NCI-H1694 treated with DMSO at 0.1 percent for 48 hours (cell line): ENCODE results near the gene SEH1L.
"Not testable (repeated sequence)": the region's sequence is repeated elsewhere in the genome, so short reads cannot be mapped to it uniquely, and the experiment has no call there.

ENCODE experiments used
- DNase-seq: peaks from one replicate; lab custom pipeline; 2025; lab: John Stamatoyannopoulos, UW

Gene SEH1L

GRCh38 chr18:12943215-12943614, 4.6 kb upstream of the SEH1L start:
- no peak for DNase-seq

DNA sequence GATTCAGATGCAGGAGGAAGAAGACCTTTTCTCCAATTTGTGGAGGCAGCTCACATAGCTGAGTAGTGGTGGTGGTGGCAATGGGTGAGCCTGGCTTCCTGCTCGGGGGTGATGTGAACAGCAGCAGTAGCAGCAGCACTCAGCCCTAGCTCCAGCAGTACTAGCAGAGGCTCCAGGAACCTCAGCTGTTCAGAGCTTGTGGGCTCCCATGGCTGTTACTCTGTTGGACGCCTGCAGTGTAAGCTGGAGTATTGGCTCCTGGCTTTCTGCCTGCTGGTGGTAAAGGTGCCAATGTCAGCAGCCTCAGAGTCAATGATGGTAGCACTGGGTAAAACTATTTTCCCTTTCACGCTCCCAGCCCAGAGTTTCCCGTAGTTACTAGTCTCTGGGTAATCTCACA, 3.1 kb upstream of the SEH1L start:
- no peak for DNase-seq

DNA sequence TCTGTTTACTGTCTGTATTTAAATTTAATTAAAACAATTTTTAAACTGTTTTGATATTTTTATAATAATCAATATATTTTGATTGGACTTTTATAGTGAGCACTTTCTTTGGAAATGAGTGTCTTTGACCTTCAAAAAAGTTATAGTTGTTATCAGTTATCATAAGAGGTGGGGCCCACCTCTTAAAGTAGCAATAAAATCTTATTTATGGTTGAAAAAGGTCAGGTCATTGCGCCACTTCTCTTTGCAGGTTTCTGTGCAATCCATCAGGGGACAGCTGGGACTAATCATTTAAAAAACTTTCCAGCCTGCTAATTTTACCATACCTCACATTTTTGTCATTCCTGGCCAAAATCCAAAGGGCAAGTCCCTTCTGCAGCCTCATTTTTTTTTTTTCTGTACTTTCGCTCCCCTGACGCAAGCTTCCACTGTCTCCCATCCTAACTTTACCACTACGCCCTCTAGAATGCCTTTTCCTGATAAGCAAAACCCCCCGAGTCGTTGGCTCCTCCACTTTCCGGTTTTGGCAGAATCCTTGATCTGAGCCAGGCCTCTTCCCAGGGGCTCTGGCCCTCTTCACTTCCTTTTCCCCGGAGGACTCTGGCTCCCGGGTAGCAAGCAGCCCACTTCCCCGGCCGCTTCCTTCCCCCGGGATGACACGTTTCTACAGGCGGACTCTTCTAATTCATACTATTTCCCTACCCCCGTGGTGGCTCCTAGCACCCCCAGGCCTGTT, 1.1 kb upstream of the SEH1L start:
- DNase-seq, result no peak

DNA sequence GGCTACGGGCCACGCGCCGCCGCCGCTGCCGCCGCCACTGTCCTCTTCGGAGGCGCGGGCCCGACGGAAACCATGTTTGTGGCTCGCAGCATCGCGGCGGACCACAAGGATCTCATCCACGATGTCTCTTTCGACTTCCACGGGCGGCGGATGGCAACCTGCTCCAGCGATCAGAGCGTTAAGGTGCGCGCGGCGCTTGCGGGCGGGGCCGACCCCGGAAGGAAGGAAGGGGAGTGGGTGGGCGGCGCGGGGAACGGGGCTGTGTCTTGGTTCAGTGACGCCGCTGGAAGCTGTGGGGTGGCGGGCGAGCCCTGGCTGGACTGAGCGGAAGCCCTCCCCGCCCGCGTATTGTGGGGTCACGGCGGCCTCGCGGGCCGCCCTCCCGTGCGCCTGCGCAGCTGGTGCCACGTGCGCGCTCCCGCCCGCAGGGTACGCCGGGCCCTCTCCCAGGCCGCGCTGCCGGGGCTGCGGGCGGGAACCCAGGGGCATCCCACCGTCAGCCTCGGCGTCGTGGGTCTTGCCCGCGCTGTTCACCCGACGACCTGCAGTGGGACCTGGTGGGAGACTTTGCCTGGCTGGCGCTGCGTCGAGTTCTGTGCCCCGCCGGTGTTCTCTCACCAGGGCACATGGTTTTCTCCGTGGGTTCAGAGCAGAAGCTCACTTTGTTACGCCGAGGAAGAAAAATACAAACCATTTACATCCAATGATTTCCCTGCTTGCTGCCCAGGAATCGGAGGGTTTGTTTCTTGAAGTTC, 416 bp downstream of the SEH1L start:
- peak; percentile 78 for DNase-seq

DNA sequence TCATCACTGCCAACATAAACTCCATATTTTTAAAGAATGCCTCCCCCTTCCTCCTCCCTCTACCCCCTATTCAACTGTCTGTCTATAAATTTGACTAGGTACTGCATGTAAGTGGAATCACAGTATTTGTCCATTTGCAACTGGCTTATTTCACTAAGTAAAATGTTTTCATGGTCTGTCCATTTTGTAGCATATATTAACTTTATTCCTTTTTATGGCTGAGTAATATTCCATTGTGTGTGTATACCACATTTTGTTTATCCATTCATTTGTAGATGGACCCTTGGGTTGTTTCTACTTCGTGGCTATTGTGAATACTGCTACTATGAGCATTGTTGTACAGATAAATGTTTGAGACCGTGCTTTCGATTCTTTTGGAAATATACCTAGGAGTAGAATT, 10.7 kb downstream of the SEH1L start:
- DNase-seq, result no peak

GRCh38 chr18:12960395-12960794, 12.6 kb downstream of the SEH1L start:
- DNase-seq, result no peak

DNA sequence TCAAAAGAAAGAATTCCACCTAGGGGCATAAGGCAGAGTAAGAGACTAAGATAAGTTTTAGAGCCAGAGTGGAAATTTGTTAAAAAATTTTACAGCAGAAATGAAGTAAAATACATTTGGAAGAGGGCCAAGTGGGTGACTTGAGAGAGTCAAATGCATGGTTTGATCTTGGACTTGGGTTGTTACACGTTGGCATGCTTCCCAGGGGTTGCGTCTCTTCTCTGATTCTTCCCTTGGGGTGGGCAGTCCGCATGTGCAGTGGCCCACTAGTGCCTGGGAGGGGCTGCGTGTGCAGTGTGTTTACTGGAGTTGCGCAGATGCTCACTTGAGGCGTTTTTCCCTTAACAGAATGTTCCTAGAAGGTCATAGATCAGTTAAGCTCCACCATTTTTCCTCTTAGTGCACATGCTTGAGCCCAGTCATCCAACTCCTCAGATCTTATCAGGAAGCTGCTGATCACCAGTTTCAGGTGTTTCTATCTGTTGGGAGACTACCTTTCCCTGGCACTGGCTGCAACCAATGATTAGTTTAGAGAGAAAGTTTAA, 13.1 kb downstream of the SEH1L start:
- no peak for DNase-seq

DNA sequence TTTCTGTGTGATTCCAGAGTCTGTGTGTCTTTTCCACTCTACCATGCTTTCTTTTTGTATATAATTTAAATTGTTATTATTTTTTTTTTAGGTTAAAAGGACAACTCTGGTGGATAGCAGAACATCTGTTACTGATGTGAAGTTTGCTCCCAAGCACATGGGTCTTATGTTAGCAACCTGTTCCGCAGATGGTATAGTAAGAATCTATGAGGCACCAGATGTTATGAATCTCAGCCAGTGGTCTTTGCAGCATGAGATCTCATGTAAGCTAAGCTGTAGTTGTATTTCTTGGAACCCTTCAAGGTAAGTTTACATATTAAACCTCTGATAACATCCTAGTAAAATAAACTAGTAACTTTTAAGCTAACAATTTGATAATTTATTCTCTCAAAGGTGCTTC, 15.3 kb downstream of the SEH1L start:
- no peak for DNase-seq

GRCh38 chr18:12968115-12968514, 20.3 kb downstream of the SEH1L start:
- no peak for DNase-seq

DNA sequence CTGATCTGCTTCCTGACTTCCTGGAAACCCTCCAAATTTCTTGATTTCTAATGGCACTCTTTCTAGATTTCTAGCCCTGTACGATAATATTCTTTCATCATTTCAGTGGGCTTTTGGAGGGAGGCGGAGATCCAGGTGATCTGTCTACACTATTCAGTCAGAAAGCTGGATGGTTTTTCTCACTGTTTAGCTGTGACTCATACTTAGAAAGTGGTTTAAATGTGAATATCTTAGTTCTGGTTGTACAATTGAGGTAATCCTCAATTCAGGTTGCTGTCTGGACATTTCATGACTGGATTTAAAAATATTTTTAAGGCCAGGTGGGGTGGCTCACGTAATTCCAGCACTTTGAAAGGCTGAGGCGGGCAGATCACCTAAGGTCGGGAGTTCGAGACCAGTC, 20.8 kb downstream of the SEH1L start:
- no peak for DNase-seq

- no peak for DNase-seq
These were observed 25.9 kb downstream of the SEH1L start for GRCh38 chr18:12973562-12974213.

GRCh38 chr18:12975488-12975887, 27.7 kb downstream of the SEH1L start:
- no peak for DNase-seq

GRCh38 chr18:12976305-12976704, 28.5 kb downstream of the SEH1L start:
- no peak for DNase-seq

DNA sequence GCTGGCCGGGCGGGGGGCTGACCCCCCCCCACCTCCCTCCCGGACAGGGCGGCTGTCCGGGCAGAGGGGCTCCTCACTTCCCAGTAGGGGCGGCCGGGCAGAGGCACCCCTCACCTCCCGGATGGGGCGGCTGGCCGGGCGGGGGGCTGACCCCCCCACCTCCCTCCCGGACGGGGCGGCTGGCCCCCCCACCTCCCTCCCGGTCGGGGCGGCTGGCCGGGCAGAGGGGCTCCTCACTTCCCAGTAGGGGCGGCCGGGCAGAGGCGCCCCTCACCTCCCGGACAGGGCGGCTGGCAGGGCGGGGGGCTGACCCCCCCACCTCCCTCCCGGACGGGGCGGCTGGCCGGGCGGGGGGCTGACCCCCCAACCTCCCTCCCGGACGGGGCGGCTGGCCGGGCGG, 32.3 kb downstream of the SEH1L start:
- DNase-seq, result not testable (repeated sequence)

- DNase-seq, result no peak
These were observed 41.7 kb downstream of the SEH1L start for GRCh38 chr18:12989397-12990122.

GRCh38 chr18:12990123-12990475, 42.3 kb downstream of the SEH1L start:
- DNase-seq, result no peak

DNA sequence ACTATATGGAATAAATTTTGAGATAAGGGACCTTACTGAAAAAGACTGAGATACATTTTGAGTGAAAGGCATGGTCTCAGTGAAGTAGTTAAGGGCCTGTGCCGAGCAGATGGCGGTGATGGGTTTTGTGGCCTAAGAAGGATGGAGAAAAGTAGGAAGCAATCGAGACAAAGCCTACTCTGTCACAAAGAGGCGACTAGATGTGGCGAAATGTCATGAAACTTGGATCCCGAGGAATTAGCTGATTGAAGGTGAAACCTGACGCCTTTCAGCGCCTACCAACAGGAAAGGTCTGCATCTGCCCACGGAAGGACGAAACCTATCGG, 42.8 kb downstream of the SEH1L start:
- no peak for DNase-seq

DNA sequence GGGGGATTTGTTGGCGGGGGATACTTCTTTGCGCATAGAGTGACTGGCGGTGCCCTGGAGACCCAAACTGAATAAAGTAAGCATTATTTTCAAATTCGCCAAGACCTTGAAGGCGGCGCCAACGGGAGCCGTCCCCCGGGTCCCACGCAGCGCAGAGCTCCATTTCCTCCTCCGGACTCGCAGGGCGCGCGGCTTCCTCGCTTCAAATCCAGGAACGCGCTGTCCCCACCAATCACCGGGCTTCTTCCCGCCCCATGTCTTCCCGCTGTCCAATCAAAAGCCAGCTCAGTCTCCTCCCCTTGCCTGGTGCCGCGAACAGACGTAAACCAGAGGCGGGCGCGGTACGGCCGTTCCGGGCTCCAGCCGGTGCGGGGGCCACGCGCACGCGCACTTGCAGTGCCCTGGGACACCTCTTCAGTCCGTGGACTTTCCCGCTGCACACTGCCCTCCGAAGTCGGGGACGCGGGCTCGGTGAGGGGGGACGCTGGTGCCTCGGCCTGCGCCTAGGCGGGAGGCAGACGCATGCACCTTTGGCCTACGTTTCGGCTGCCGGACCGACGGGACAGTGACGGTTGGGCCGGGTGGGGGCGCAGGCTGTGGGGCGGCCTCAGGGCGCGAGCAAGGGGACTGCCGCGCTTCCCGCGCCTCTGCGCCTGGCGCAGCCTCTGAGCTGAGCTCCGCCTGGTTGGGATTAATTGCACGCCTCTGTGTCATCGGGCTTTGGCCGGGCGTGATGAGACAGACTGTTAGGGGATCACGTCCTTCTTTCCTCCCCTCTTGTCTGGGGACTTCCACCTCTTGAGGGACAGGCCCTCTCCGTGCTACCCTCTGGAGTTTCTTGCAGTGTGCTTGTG, 43.4 kb downstream of the SEH1L start, which contains the start of gene CEP192:
TSS of gene CEP192 (plus strand) at position 396 of the 854 bp plus-strand sequence. CDS start 8,063 bp downstream, outside the sequence.
- peak; percentile 93 for DNase-seq

DNA sequence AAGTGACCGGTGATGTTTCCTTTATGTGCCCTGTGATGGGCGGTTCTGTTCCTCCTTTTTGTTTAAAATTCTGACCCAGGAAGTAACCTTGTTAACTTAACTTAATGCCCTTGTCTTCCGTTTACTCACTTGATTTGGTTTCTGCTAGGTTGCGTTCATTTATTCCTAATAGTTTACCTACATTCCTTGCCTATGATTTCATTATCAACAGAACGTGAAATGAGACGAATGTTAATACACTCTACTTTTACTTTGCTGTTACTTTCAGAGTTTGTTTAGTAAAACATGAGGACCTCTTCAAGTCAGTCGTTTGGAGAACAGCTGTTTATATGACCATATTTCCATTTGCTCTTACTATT, 44.0 kb downstream of the SEH1L start:
- DNase-seq, result no peak

DNA sequence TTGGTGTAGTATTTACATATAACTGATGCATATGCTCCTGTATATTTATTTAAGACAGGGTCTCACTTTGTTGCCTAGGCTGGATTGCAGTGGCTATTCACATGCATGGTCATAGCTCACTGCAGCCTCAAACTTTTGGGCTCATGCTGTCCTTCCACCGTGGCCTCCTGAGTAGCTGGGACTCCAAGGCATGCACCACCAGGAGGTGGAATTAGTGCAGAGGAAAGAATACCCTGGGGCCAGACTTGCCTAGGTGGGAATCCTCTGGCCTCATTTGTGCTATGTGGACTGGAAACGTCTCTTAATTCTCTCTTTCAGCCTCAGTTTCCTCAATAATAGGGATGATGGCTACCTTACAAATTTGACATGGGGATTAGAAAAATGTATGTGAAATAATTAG, 45.6 kb downstream of the SEH1L start:
- DNase-seq, result no peak

DNA sequence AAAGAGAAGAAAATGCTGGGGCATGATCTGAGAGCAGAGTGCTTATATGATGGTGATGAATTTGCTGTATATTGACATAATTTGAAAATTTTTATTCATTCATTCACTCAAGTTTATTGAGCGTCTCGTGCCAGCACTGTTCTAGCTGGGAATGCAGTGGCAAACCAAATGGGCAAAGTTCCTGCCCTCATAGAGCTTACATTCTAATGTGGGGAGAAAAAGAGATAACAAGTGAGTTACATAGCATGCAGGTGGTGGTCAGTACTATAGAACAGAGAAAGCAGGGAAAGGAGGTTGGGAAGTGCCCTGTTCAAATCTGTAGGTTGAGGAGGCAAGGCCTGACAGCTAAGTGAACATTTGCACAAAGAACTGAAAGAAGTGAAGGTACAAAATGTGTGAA, 47.6 kb downstream of the SEH1L start:
- DNase-seq, result no peak
